GM12892 (cell line): ENCODE results near the gene CACNA2D1.

Source experiments
- POLR2A ChIP-seq: IDR thresholded peaks from 2 replicates; pipeline ENCODE4 v1.6.1; 2011; ENCODE audit warnings: low read depth, low read length, control low read depth
- POLR2AphosphoS5 ChIP-seq: IDR thresholded peaks from 2 replicates; pipeline ENCODE4 v1.6.1; 2011; ENCODE audit warnings: low read depth, low read length, control low read depth
- TAF1 ChIP-seq: IDR thresholded peaks from 2 replicates; pipeline ENCODE4 v1.6.1; 2011; ENCODE audit warnings: low read depth, mild to moderate bottlenecking, control low read depth, low read length, borderline replicate concordance

GRCh38 chr7:82081644-82082224 lies 361.8 kb downstream of the CACNA2D1 start:
- TF ChIP-seq POLR2A (no peak), POLR2AphosphoS5 (no peak), TAF1 (no peak)
